Measurements from ENCODE around the gene STAM. TPM values are rescaled to one million over a fixed set of nuclear protein-coding genes. Genes with fewer than 3 reads are reported as not detected.
A peak's percentile ranks its signal among the peaks of the same experiment; 100 is the strongest.

Gene STAM
- total and polyA plus RNA-seq, 10 of the 15 experiments (the other 5 are each of a cell fraction or from before 2014, with no cell fraction given): 8.8 to 15.9 (median 14.4) TPM

DNA sequence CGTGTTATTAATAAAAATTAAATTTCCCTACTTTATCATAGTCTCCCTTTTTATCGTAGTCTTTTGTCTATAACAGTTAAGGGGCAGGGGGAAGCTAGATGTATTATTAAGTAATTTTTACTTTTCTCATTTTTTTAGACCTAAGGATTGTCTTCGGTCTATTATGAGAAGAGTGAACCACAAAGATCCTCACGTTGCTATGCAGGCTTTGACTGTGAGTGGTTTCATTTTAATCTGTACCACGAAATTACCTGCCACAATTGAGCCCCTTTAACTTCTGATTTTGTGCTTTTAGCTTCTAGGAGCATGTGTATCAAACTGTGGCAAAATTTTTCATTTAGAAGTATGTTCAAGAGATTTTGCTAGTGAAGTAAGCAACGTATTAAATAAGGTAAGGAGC, 40.6 kb downstream of the STAM start:
- peak overlapping the region; percentile 83 for H3K27ac ChIP-seq (ENCODE audit: control insufficient read depth, insufficient read depth)
- CTCF ChIA-PET: interaction anchor here (0.8 to 1.2 kb wide), 2 partner anchors 36 to 40 kb away, joined by 3 to 4 read pairs; no protein-coding TSS in a partner anchor
- POLR2A ChIA-PET: interaction anchor here (0.6 to 1.7 kb wide), 3 partner anchors 14 to 97 kb away, joined by 3 to 5 read pairs (median 3); no protein-coding TSS in a partner anchor
- TF ChIP-seq KAT2A (conservative IDR thresholded peaks at IDR 0.05; ENCODE audit: control insufficient read depth, low read depth, low read length) (no peak), ATF2 (IDR thresholded peaks at IDR 0.05; ENCODE audit: low read length) (peak; percentile 2; the same call in 1 of the 2 replicates), MYB (IDR thresholded peaks at IDR 0.05; ENCODE audit: borderline replicate concordance, low read depth, low read length) (no peak), CHD1 (IDR thresholded peaks at IDR 0.05; ENCODE audit: low read depth, low read length) (no peak), WRNIP1 (IDR thresholded peaks at IDR 0.05; ENCODE audit: borderline replicate concordance, low read depth, low read length) (no peak), RFX5 (IDR thresholded peaks at IDR 0.05; ENCODE audit: low read depth, low read length) (peak; percentile 79), EZH2 (IDR thresholded peaks at IDR 0.05; ENCODE audit: borderline replicate concordance, control insufficient read depth, low read depth, low read length) (no peak), SMC3 (IDR thresholded peaks at IDR 0.05; ENCODE audit: borderline replicate concordance, low read length) (no peak), HDGF (IDR thresholded peaks at IDR 0.05) (no peak), FOXM1 (IDR thresholded peaks at IDR 0.05; ENCODE audit: low read depth, low read length) (0 out of 2 replicates have a peak, but pooled peaks have one; percentile 2), TBL1XR1 (IDR thresholded peaks at IDR 0.05; ENCODE audit: low read depth, low read length) (no peak), E2F8 (IDR thresholded peaks at IDR 0.05; ENCODE audit: low read depth, partially characterized antibody) (no peak), SMAD5 (IDR thresholded peaks at IDR 0.05; ENCODE audit: low read depth) (no peak), MLLT1 (IDR thresholded peaks at IDR 0.05) (no peak), TARDBP (IDR thresholded peaks at IDR 0.05; ENCODE audit: borderline replicate concordance) (no peak), IKZF2 (IDR thresholded peaks at IDR 0.05) (no peak), RUNX3 (IDR thresholded peaks at IDR 0.05; ENCODE audit: low read length) (peak; percentile 75), SIN3A (IDR thresholded peaks at IDR 0.05; ENCODE audit: low read depth, low read length) (no peak), FOXK2 (IDR thresholded peaks at IDR 0.05) (no peak)

More for the DNA sequence above, 40.6 kb downstream of the STAM start:
- Histone ChIP-seq H3K9ac (ENCODE audit: control insufficient read depth, insufficient read depth, low read length) (peak overlapping the region; percentile 49), H2AFZ (ENCODE audit: control insufficient read depth, low read depth, low read length) (no peak overlapping the region), H3K27me3 (replicated peaks in 1 of 2; ENCODE audit: control insufficient read depth in 2 of 2, insufficient read depth in 2 of 2, low read length in 1 of 2) (no peaks in the 10 kb centered on the region), H3K9me3 (replicated peaks; ENCODE audit: control insufficient read depth, insufficient read depth, low read length) (peaks cover 3% of the 10 kb centered on the region), H4K20me1 (ENCODE audit: control insufficient read depth, insufficient read depth) (no peaks in the 10 kb centered on the region), H3K4me3 (peak overlapping the region; percentile 49; the same call in 1 of the 2 replicates), H3K4me2 (ENCODE audit: control insufficient read depth, insufficient read depth) (peak overlapping the region; percentile 83), H3K36me3 (ENCODE audit: control insufficient read depth in 2 of 2, insufficient read depth in 2 of 2, low read length in 1 of 2) (peaks cover 0 to 5% of the 10 kb centered on the region in 2 experiments; a peak in 2 of 4 replicates), H3K4me1 (ENCODE audit: control insufficient read depth, insufficient read depth, low read length) (peaks cover 12% of the 10 kb centered on the region), H3K79me2 (ENCODE audit: control insufficient read depth, insufficient read depth, low read length) (peaks cover 48% of the 10 kb centered on the region)
- ATAC-seq (peak; percentile 83), DNase-seq (ENCODE audit: low read depth, low spot score) (no peak), FAIRE-seq (no peak)
- BruUV-seq (replicated peaks): no TSS peak
- in situ Hi-C loops (cut with MboI): no loop called here
- intact Hi-C loops (cut with micrococcal nuclease; ENCODE audit: unreplicated experiment): loop anchor here (1.0 to 10.0 kb wide), 3 partner anchors 30 to 970 kb away; partner anchors contain the start of genes ARL5B, NSUN6 and STAM
- 0% methylated on average over 6 of the region's 6 CpGs for WGBS (ENCODE audit: insufficient coverage, insufficient replicate concordance, low lambda C conversion rate, missing lambda C conversion rate)
- SMC1A ChIA-PET (ENCODE audit: uncharacterized antibody, unreplicated experiment): interaction anchor here (1.0 to 2.5 kb wide), 5 partner anchors 10 to 41 kb away, joined by 3 to 15 read pairs (median 10); partner anchors contain the start of gene STAM
- RAD21 ChIA-PET (ENCODE audit: unreplicated experiment): interaction anchor here (0.8 to 2.5 kb wide), 4 partner anchors 16 to 40 kb away, joined by 3 to 14 read pairs (median 4); partner anchors contain the start of gene STAM
